Measurements from ENCODE around the gene MAML2.

The MAML2 gene

DNA sequence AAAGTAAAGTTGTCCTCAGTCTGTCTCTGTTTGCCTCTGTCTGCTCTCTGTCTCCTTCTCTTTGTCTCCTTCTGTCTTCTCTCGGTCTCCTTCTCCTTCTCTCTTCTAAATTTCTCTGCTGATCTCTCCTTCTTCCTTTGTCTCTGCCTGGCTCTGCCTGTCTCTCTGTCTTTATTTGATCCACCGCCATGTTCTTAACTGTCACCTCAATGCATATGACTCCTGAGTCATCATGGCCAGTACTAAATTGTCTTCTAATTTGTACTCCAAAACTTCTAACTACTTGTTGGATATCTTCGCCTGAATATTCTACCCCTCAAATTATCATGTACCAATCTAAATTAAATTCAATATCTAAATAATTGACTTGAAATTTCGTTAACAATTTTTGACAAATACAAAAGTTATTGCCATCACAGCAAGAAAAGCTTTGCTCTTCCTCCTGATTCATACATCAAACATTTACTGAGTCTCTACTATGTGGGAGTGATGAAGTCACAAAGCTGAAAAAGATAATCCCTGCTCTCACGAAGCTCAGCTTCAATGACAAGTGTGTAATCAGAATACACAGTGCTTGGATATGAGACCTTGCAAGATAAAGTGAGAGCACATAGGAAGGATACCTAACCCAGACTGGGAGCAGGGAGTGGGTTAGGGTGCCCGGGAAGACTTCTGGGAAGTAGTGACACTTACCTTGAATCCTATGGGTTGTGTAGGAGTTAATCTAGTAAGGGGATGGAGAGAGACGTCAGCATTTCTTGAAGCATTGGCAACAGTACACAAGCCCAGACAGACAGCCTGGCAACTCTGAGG, 193.0 kb downstream of the MAML2 start:
- no peak for DNase-seq

DNA sequence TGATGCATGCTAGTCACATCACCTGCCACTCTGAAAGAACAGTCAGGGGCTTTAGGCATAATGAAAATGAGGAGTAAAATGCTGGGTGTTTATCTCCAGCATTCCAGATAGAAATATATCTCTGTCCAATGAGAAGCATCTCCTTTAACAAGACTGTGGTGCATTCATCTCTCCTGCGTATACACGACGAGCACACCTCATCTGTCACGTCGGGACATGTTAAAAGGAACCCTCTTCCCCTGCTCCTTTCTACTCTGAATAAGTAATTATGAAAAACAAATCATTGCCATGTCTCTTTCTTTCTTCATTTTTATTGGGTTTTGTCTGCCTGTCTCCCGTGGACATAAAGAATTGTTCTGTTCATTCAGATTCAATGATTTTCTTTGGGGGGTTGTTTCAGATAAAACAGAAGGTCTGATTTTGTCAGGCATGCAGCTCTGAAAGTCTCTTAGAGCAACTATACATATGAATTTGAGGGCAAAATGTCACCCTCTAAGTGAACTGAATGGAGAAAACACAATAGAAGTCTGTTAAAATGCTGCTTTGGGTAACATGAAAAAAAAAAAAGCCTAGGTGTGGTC, 195.0 kb downstream of the MAML2 start:
- no peak for DNase-seq

DNA sequence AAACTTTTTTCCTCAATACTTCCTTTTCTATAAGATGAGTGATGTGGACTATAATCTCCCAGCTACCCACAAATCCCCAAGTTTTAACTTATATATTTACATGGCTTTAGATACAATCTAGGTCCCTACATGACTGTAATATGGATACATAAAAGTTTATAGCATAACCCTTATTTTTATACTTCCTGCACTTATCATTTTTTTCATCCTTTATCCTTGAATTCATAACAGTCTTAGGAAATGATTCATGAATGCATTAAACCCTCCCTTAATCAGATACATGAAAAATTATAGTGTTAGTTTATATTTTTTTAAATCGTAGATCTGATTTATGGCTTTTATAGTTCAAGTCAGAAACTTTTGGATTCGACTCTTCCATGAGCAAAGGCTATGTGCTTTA, 195.8 kb downstream of the MAML2 start:
- no peak for DNase-seq

GRCh38 chr11:96146765-96147164, 196.2 kb downstream of the MAML2 start:
- no peak for DNase-seq

DNA sequence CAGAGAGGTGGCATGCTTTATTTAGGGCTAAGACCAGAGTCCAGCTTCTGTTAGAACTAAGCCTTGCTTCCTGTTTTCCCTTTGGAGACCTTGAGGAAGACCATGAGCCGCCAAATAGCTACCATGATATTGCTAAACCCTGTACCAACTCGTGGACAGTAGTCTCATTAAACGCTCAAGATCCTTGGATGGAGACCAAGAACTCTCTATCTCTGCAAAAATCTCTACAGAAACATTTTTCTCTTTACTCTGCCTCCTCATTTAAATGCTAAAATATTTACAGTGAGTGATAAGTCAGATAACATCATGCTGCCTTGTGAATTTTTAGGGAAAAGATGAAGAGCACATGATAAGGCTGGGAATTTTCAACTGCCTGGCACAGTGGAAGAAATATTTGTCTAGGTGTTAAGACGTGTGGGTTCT, 197.8 kb downstream of the MAML2 start:
- DNase-seq = no peak

- DNase-seq = no peak
Measured at GRCh38 chr11:96144553-96144952, 198.4 kb downstream of the MAML2 start.

GRCh38 chr11:96143041-96143521, 199.9 kb downstream of the MAML2 start:
- no peak for DNase-seq

GRCh38 chr11:96141626-96142025, 201.4 kb downstream of the MAML2 start:
- no peak for DNase-seq

- DNase-seq = no peak
Measured at GRCh38 chr11:96139691-96140090, 203.3 kb downstream of the MAML2 start.

- no peak for DNase-seq
Measured at GRCh38 chr11:96137373-96137772, 205.6 kb downstream of the MAML2 start.

DNA sequence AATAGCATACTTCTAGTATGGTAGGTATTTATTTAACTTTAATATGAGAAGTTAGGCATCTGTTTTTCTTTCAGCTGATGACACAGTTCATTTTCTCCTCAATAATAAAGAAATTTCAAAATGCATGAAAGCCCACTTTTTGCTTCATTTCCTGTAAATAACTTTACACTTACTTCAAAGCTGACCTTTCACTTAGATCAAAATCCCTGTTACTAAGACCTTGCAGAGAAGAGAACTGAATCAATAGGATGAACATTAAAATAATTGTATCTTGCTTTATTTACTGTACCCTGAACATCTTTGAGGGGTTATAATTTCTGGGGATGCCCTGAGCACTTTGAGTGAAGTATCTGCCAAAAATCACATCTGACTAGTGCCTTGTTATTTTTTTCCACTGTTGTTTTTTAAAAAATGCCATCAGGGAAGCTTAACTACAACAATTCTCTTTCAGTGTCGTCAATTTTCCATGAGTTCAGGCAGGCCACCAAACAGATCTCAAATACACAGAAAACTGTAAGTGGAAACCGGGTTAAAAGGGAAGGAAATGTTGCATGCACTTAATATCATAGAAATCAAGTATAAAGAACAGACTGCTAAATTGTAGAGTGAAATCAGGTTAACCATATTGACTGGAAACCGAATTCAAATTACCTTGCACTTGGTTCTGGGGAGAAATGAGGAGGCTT, 206.2 kb downstream of the MAML2 start:
- no peak for DNase-seq

GRCh38 chr11:96134602-96135001, 208.4 kb downstream of the MAML2 start:
- DNase-seq = no peak

DNA sequence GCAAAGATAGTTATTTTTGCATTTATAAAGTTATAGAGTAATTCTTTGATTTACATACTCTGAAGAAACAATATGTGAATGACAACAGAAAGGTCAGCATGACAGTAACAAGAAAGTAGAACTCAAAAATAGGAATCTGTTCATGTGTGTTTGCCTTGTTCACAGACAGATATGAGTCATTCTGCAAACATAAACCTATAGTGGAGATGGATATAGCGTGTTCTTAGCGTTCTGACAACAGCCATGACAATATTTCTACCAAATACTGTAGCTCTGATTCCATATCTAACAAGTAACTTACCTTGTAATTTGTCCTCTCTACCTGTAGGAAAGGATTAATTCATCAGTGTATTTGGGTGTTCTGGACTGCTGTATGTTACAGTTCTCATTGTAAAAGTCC, 210.6 kb downstream of the MAML2 start:
- no peak for DNase-seq

- no peak for DNase-seq
Measured at GRCh38 chr11:96130061-96130620, 212.9 kb downstream of the MAML2 start.

DNA sequence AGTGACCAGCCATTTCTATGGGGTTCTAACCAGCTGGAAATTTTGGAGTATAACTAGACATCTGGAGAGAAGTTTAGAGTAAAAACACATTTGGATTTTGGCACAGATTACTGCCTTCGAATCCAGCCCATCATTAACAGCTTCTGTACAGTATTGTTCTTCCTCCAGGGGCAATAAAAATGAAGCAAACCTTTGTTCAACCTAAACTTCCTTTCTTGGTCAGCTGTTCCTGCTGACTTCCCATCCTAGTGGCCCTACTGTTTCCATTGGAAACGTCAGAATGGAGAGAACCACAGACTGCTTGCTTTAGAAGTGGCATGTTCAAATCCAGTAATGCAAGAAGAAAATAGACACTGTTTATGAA, 215.4 kb downstream of the MAML2 start:
- DNase-seq = no peak

- no peak for DNase-seq
Measured at GRCh38 chr11:96126917-96127595, 215.9 kb downstream of the MAML2 start.

DNA sequence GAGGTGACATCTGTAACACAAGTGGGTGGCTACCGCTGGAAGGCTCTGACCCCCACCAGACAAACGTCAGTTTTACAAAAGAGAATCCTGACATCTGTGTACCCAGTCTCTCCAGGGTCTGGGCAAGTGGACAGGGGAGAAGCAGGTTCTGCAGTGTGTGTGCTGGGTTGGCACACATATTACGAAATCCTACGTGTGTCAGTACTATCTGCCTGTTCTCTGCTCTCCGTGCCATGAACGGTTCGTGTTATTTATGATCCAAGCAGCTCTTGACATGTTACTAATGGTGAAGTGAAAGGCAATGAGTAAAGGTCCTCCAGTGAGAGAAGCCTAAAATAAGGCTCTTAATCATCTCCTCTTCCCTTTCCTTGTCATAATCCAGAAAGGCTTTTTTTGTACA, 217.6 kb downstream of the MAML2 start:
- no peak for DNase-seq

GRCh38 chr11:96124155-96124554, 218.8 kb downstream of the MAML2 start:
- no peak for DNase-seq

- no peak for DNase-seq
Measured at GRCh38 chr11:96123301-96123700, 219.7 kb downstream of the MAML2 start.

DNA sequence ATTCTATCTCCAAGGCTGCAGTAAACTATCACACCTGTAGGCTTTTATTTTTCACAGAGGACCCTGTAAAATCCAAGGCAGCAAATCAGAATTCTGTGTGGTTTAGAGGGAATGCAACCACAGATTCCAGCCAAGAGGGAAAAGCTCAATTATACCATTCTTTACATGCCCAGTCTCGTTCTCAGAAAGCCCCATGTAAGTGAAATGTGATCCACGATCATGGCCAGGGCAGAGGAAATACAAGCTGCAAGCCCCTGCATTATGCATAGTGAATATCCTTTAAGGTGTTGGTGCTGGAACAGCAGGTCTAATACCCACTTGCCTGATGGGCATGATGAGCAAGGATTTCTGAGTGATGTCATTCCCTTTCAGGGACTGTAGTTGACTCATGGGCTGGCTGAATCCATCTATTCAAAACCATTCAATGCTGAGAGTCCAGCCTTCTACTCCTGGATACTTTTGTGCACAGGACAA, 220.4 kb downstream of the MAML2 start:
- DNase-seq = no peak

DNA sequence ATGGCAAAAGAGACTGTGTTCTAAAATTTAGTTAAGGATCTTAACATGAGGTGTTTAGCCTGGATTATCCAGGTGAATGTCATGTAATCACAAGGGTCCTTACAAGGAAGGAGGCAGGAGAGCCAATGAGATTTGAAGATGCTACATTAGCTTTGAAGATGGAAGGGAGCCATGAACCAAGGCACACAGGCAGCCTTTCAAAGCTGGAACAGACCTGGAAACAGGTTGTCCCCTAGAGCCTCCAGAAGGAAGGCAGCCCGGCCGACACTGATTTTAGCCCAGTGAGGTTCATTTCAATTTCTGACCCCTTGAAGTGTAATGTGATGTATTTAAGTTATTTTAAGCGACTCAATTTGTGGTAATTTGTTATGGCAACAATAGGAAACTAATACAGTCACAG, 223.8 kb downstream of the MAML2 start:
- DNase-seq = no peak

GRCh38 chr11:96116376-96116775, 226.6 kb downstream of the MAML2 start:
- DNase-seq = no peak

Measured in activated CD4-positive, alpha-beta T cell treated with anti-CD3 and anti-CD28 coated beads, Interleukin-2, amount 50 U/mL, for 48 hours (primary cell).